HCT116 (cell line): Measurements from ENCODE around the gene ARL13B. TPM values are rescaled to one million over a fixed set of nuclear protein-coding genes. Genes with fewer than 3 reads are reported as not detected.

Source experiments
- ATAC-seq: fragments of 200-7000 bp; cut with Tn5 transposase; 2 replicates; pipeline ENCODE4 v1.9.1; 2020; ENCODE audit warnings: mild to moderate bottlenecking, moderate library complexity
- BruUV-seq: library from RNA; stranded (reverse); fragments of 400-500 nt; replicated peaks from 2 replicates; lab custom pipeline; 2021; lab: Mats Ljungman, UMichigan
- CTCF ChIA-PET: fragments of 300-600 bp; sonication (Branson Sonifier 250); formaldehyde crosslinking; loops from one replicate; lab custom pipeline; 2021; ENCODE audit warnings: antibody characterized with exemption; lab: Charles Lee
- POLR2A ChIA-PET: fragments of 300-600, 350-600 bp; sonication (Branson Sonifier 250); formaldehyde crosslinking; loops from one replicate; lab custom pipeline; 2021; ENCODE audit warnings: antibody characterized with exemption; lab: Charles Lee
- RAD21 ChIA-PET, 2 experiments: fragments of 300-600 bp; sonication (Branson Sonifier 250); formaldehyde crosslinking; loops; one replicate each; lab custom pipeline; 2023; ENCODE audit warnings: low total read pairs in 2 of 2; ENCODE audit not compliant: uncharacterized antibody in 2 of 2, unreplicated experiment in 2 of 2, low non-redundant PET in 1 of 2; lab: Charles Lee
- DNase-seq: peaks from one replicate; pipeline ENCODE4 v3.0.0-alpha.2; 2010; ENCODE audit warnings: low read depth, low spot score
- H2AFZ ChIP-seq: fragments of 200-600 bp; shearing (Covaris generic), sonication (generic); 2 replicates; pipeline ENCODE4 v1.6.1; 2017; ENCODE audit warnings: low read depth, mixed run types, mixed read lengths, antibody characterized with exemption, low read length; ENCODE audit not compliant: poor library complexity, severe bottlenecking
- H3K27ac ChIP-seq: 2 replicates; pipeline ENCODE4 v1.5.1; 2012; ENCODE audit warnings: low read depth, low read length
- H3K27me3 ChIP-seq: fragments of 200-600 bp; sonication (generic); 2 replicates; pipeline ENCODE4 v1.6.1; 2016; ENCODE audit warnings: mixed run types, low read length, mixed read lengths; ENCODE audit not compliant: insufficient read depth
- H3K36me3 ChIP-seq, 2 experiments: fragments of 200-500 bp in 1 of 2; fragments of 200-600 bp in 1 of 2; sonication (Bioruptor generic) in 1 of 2; sonication (generic) in 1 of 2; 2 replicates each; pipeline versions ENCODE4 v1.5.1 to v1.6.1; 2014 to 2016; ENCODE audit warnings: low read length in 2 of 2, inconsistent platforms in 1 of 2, mixed read lengths in 1 of 2, mixed run types in 1 of 2; ENCODE audit not compliant: insufficient read depth in 2 of 2, control insufficient read depth in 1 of 2
- H3K4me1 ChIP-seq, 2 experiments: fragments of 200-600 bp in 1 of 2; sonication (generic) in 1 of 2; 2 replicates each; pipeline versions ENCODE4 v1.5.1 to v1.6.1; 2012 to 2017; ENCODE audit warnings: low read length in 2 of 2, inconsistent platforms in 1 of 2, mild to moderate bottlenecking in 1 of 2, mixed read lengths in 1 of 2, mixed run types in 1 of 2, moderate library complexity in 1 of 2; ENCODE audit not compliant: insufficient read depth in 2 of 2, control insufficient read depth in 1 of 2
- H3K4me2 ChIP-seq: fragments of 200-600 bp; sonication (generic); 2 replicates; pipeline ENCODE4 v1.6.1; 2017; ENCODE audit warnings: mixed run types, low read length, mixed read lengths
- H3K4me3 ChIP-seq, 2 experiments: fragments of 200-600 bp in 1 of 2; sonication (generic) in 1 of 2; replicated peaks in 1 of 2; 2 replicates each; pipeline ENCODE4 v1.5.1; 2011 to 2016; ENCODE audit warnings: low read length in 2 of 2, control low read depth in 1 of 2, low read depth in 1 of 2, mild to moderate bottlenecking in 1 of 2, mixed read lengths in 1 of 2, mixed run types in 1 of 2
- H3K79me2 ChIP-seq: fragments of 200-600 bp; sonication (generic); 2 replicates; pipeline ENCODE4 v1.6.1; 2017; ENCODE audit warnings: mild to moderate bottlenecking, mixed run types, low read length, moderate library complexity, mixed read lengths; ENCODE audit not compliant: insufficient read depth
- H3K9ac ChIP-seq: fragments of 200-600 bp; sonication (generic); 2 replicates; pipeline ENCODE4 v1.6.1; 2016; ENCODE audit warnings: low read length, mixed read lengths
- H3K9me2 ChIP-seq: fragments of 200-600 bp; sonication (generic), shearing (Covaris generic); 2 replicates; pipeline ENCODE4 v1.6.1; 2017; ENCODE audit warnings: mixed run types, mild to moderate bottlenecking, moderate library complexity; ENCODE audit not compliant: insufficient read depth
- H3K9me3 ChIP-seq, 2 experiments: fragments of 200-500 bp in 1 of 2; fragments of 200-600 bp in 1 of 2; sonication (Bioruptor generic) in 1 of 2; sonication (generic) in 1 of 2; 2 replicates each; pipeline ENCODE4 v1.6.1; 2014 to 2017; ENCODE audit warnings: low read length in 2 of 2, mixed read lengths in 2 of 2, inconsistent platforms in 1 of 2, low read depth in 1 of 2, mild to moderate bottlenecking in 1 of 2, mixed run types in 1 of 2, moderate library complexity in 1 of 2; ENCODE audit not compliant: control insufficient read depth in 1 of 2, insufficient read depth in 1 of 2
- H4K20me1 ChIP-seq: fragments of 200-600 bp; sonication (generic), shearing (Covaris generic); 2 replicates; pipeline ENCODE4 v1.6.1; 2017; ENCODE audit warnings: mixed run types, mild to moderate bottlenecking, moderate library complexity; ENCODE audit not compliant: insufficient read depth
- ATF3 ChIP-seq: IDR thresholded peaks from 2 replicates; pipeline ENCODE4 v1.6.1; 2012
- EGR1 ChIP-seq: IDR thresholded peaks from 2 replicates; pipeline ENCODE4 v1.6.1; 2012; ENCODE audit warnings: low read depth
- EZH2 ChIP-seq: fragments of 200-600 bp; sonication (generic); IDR thresholded peaks from 2 replicates; pipeline ENCODE4 v1.6.1; 2017; ENCODE audit warnings: antibody characterized with exemption, mixed run types
- EZH2phosphoT487 ChIP-seq: fragments of 200-600 bp; IDR thresholded peaks from 2 replicates; pipeline ENCODE4 v1.6.1; 2018; ENCODE audit warnings: antibody characterized with exemption, borderline replicate concordance
- FOSL1 ChIP-seq: IDR thresholded peaks from 2 replicates; pipeline ENCODE4 v1.6.1; 2012; ENCODE audit warnings: low read depth
- REST ChIP-seq: IDR thresholded peaks from 2 replicates; pipeline ENCODE4 v1.6.1; 2012; ENCODE audit warnings: low read depth
- SIN3A ChIP-seq: IDR thresholded peaks from 2 replicates; pipeline ENCODE4 v1.6.1; 2012; ENCODE audit warnings: low read depth
- YY1 ChIP-seq: IDR thresholded peaks from 2 replicates; pipeline ENCODE4 v1.6.1; 2011; ENCODE audit warnings: low read length, low read depth, moderate library complexity, mild to moderate bottlenecking; ENCODE audit not compliant: insufficient replicate concordance; ENCODE audit errors: extremely low read depth
- intact Hi-C: fragments of 100-400 bp; cut with micrococcal nuclease; formaldehyde crosslinking; loops from 2 replicates; pipeline ENCODE4 v1.10.0; 2022
- total RNA-seq: library from RNA; stranded (reverse); gene quantifications from one replicate; pipeline ENCODE4 v1.2.1, GENCODE V29; 2021; ENCODE audit not compliant: unreplicated experiment

The ARL13B gene
- total RNA-seq, 1 experiment from 2014 or later = 8.2 TPM

GRCh38 chr3:94015025-94015424 lies 35.1 kb downstream of the ARL13B start:
- ChIA-PET POLR2A (no interaction called here), CTCF (no interaction called here), RAD21 (no interaction called here)
- Histone ChIP-seq H3K36me3 (no peaks in the 10 kb centered on the region), H3K27me3 (no peaks in the 10 kb centered on the region), H3K4me3 (no peak overlapping the region), H3K79me2 (no peaks in the 10 kb centered on the region), H3K4me2 (no peak overlapping the region), H4K20me1 (no peaks in the 10 kb centered on the region), H3K27ac (no peak overlapping the region), H3K9ac (no peak overlapping the region), H2AFZ (no peak overlapping the region), H3K9me2 (0 out of 2 replicates have a peak, but pooled peaks cover 4% of the 10 kb centered on the region), H3K4me1 (no peaks in the 10 kb centered on the region), H3K9me3 (no peaks in the 10 kb centered on the region)
- intact Hi-C loops = no loop called here
- DNase-seq (no peak), ATAC-seq (no peak)
- BruUV-seq = no TSS peak
- TF ChIP-seq FOSL1 (no peak), EZH2 (no peak), EGR1 (no peak), SIN3A (no peak), ATF3 (no peak), REST (no peak), EZH2phosphoT487 (no peak), YY1 (no peak)
